Glomerular endothelial cell (primary cell): Measurements from ENCODE around the gene TMEFF1. TPM values are rescaled to one million over a fixed set of nuclear protein-coding genes. Genes with fewer than 3 reads are reported as not detected.

ENCODE experiments used
- DNase-seq: peaks from one replicate; pipeline ENCODE4 v3.0.0-alpha.2; 2011; ENCODE audit warnings: low read depth, low spot score; ENCODE audit errors: extremely low read depth
- total RNA-seq: library from RNA; depleted of rRNA; stranded (reverse); fragments of >200 nt; gene quantifications from 2 replicates; pipeline ENCODE4 v1.2.3, GENCODE V29; 2015

Gene TMEFF1
- total RNA-seq, 1 donor from 2014 or later = 35.1 TPM

DNA sequence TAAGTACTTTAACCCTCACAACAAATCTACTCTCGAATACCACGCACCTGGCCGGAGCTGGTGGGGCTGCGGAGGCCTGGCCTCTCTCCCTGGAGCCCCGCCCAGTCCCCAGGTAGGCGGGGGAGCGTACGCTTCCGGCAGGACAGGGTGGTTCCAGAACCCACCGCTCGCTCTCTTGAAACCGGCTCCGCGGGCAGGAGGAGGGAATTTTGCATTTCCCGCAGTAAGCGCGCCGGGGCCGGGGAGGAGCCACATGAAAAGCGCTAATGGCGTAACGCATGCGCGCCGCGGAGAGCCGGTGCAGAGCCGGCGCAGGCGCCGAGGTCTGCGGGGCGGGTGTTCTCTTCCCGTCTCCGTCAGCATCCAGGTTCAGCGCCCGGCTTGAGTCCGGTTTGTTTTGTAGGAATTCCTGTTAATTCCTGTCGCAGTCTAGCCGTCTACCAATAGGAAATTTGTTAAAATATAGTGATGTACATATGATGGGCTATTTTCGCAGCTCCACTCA lies 125.7 kb downstream of the TMEFF1 start:
- DNase-seq = no peak

DNA sequence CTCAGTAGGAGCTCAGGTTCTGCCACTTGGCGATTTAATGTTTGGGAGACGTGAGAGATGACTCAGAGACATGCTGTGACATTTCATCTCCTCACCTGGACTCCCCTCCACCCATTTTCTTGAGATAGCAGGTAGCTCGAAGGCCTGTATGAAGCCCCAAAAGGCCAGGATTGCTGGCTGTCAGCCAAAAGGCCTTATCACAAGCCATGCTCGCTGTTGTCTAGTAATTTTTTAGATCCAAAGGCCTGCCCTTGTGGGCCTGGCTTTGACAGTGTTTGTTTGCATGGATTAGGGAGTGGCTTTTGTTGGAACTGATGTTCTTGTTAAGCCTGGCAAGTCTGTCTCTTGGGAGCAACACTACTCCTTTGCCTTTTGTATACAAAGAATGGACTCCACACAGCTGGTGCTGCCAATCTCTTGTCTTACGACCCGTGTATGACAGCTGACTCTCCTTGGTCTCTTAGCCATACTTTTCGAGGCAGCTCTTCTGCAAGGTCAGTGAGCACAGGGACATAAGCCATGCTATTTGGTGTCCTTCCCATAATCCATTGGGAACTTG lies 127.7 kb downstream of the TMEFF1 start:
- no peak for DNase-seq

DNA sequence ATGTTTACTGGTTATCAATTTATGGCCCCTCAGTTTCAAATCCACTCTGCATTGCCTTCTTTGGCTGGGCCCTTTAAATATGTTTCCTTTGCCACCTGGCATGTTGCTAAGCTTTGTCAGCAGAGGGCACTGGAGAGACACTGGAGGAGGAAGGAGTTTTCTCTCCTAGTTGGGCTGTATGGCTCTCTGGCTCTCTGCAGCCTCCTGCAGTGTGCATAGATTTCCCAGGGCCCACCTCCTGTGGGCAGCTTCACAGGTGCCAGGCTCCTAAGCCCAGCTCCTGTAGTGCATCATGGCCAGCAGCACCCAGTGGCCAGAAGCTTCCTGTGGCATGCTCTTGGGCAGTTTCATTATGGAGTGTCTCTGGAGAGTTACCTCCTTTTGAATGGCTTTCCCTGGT lies 128.3 kb downstream of the TMEFF1 start:
- no peak for DNase-seq

DNA sequence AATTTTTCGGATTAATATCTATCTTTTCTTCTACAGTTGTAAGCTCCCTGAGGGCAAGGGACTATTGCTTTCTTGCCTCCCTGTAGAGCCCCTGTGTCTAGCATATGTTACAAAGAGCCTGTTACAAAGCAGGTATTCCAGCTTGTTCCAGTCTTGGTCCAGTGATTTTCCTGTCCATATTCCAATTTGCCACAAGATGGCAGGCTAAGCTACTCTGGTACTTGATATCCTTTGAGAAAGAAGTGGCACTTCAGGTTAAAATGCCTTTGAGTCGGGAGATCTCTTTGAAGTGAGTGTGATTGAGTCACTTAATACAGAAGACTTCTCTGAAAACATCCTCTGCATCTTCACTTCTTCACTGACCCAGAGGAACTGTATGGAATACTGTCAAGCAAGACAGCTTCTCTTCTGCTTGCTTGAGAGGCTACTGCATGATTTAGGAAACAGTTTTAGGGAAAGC lies 129.4 kb downstream of the TMEFF1 start:
- no peak for DNase-seq

DNA sequence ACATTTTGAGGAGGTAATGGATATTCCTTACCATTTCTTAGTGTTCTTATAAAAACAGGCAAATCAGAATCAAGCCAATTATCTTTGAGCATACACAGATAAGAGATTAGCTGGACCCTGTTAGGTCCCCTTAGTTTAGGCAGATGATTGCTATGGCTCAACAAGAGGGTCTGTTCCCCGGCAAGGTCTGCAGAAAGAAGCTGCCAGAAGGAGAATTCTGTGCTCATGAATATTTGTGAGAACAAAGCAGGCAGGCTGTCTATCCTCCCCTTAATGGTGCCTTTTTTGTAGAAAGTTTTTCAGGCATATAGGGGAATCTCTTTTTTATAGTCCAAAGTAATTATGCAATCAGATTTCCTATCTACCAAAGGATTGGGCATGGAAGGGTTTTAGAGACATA lies 132.5 kb downstream of the TMEFF1 start:
- no peak for DNase-seq

DNA sequence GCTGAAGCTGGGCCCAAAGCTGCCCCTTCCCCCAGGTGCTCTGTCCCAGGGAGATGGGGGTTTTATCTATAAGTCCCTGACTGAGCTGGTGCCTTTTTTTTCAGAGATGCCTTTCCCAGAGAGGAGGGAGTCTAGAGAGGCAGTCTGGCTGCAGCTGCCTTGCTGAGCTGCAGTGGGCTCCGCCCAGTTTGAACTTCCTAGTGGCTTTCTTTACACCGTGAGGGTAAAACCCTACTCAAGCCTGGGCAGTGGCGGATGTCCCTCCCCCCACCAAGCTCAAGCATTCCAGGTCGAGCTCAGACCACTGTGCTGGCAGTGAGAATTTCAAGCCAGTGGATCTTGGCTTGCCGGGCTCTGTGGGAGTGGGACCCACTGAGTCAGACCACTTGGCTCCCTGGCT lies 146.2 kb downstream of the TMEFF1 start:
- no peak for DNase-seq

DNA sequence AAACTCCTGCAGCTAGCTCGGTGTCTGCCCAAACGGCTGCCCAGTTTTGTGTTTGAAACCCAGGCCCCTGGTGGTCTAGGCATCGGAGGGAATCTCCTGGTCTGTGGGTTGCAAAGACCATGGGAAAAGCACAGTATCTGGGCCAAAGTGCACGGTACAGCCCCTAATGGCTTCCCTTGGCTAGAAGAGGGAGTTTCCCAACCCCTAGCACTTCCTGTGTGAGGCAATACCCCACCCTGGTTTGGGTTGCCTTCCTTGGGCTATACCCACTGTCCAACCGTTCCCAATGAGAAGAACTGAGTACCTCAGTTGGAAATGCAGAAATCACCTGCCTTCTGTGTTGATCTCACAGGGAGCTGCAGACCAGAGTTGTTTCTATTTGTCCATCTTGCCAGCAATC lies 146.7 kb downstream of the TMEFF1 start:
- DNase-seq = no peak

DNA sequence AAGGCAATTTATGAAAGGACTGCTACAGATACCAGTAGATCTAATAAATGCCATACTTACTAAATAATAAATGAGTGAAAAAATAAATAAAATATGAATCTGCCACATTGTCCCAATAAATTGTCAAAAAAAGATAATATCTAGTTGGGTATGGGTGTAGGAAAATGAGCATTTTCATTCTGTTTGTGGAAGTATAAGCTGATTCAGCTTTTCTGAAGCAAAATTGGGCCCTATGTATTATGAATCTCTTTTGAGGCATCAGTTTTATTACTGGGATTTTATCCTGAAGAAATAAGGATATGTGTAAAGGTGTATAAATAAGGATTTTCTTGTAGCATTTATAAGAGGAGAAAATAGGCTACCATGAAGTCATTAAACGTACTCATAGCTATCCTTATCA lies 151.0 kb downstream of the TMEFF1 start:
- no peak for DNase-seq

DNA sequence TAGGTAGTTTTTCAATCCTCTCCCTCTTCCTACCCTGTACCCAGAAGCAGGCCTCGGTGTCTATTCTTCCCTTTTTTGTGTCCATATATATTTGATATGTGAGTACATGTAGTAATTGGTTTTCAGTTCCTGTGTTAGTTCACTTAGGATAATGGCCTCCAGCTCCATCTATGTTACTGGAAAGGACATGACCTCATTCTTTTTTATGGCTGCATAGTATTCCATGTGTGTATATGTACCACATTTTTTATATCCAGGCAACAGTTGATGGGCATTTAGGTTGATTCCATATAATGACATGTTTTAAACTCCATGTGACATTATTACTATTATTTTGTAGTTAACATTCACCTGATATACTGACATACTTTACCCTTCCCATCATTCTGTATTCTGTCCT lies 154.0 kb downstream of the TMEFF1 start:
- no peak for DNase-seq

Other genes with a start within 250 kb of the TMEFF1 start
- gene TEX10, start 120.2 kb upstream of the TMEFF1 start, total RNA-seq = 19.1 and 25.7 TPM in 2 replicates
- gene MSANTD3, start 46.0 kb upstream of the TMEFF1 start, total RNA-seq = 112 and 129 TPM in 2 replicates
- gene CAVIN4, start 104.9 kb downstream of the TMEFF1 start, total RNA-seq = 3.3 and 4.1 TPM in 2 replicates